Pancreas (tissue), 10 donors: ENCODE results near the gene GRK5. TPM values are rescaled to one million over a fixed set of nuclear protein-coding genes. Genes with fewer than 3 reads are reported as not detected.
A peak's percentile ranks its signal among the peaks of the same experiment; 100 is the strongest.

ENCODE experiments used
- ATAC-seq, 4 donors: fragments of 200-7000 bp; cut with Tn5 transposase; one replicate each; pipeline versions ENCODE4 v1.8.0 to v1.9.1; 2020; ENCODE audit warnings: mild to moderate bottlenecking in 4 of 4, moderate library complexity in 4 of 4
- DNase-seq, 6 donors: peaks; one replicate each; pipeline ENCODE4 v3.0.0-alpha.2; 2020
- FAIRE-seq: peaks from 2 replicates; lab custom pipeline; 2012; peaks lifted over from hg19 to GRCh38; lab: Jason Lieb, UNC
- H3K27ac ChIP-seq, 4 donors: fragments of 200-600 bp; sonication (generic); 1 replicate in 3 of 4; 2 replicates in 1 of 4; pipeline versions ENCODE4 v1.5.0 to v1.8.0; 2020
- H3K27me3 ChIP-seq, 4 donors: fragments of 200-600 bp; one replicate each; pipeline ENCODE4 v1.8.0; 2021
- H3K36me3 ChIP-seq, 3 donors: fragments of 200-600 bp; sonication (generic) in 1 of 3; one replicate each; pipeline versions ENCODE4 v1.5.0 to v1.8.0; 2020 to 2021
- H3K4me1 ChIP-seq, 3 donors: fragments of 200-600 bp; one replicate each; pipeline ENCODE4 v1.8.0; 2021
- H3K4me3 ChIP-seq, 4 donors: fragments of 200-600 bp; sonication (generic) in 2 of 4; one replicate each; pipeline versions ENCODE4 v1.5.0 to v1.8.0; 2020 to 2021
- H3K9me3 ChIP-seq, 4 donors: fragments of 200-600 bp; one replicate each; pipeline ENCODE4 v1.8.0; 2021
- WGBS, 2 donors: extraction: QIAGEN DNeasy Blood & Tissue Kit; methylation state at CpG; one replicate each; pipeline ENCODE4 v1.1.7; 2013; 5-methylcytosine and 5-hydroxymethylcytosine counted together
- intact Hi-C, 3 donors: fragments of 100-400 bp; cut with DNase I; formaldehyde crosslinking; loops; one replicate each; pipeline versions ENCODE4 v1.11.1 to v1.14.2; 2022
- polyA plus RNA-seq, 2 donors: library from polyadenylated mRNA; stranded (reverse); fragments of 200-250 nt; gene quantifications; one replicate each; pipeline ENCODE4 v1.2.3, GENCODE V29; 2013
- total RNA-seq, 6 donors: library from RNA; stranded (reverse); fragmentation: NEBNext Ultra II Directional in 4 of 6; extraction: Animal tissue kit (Norgen Biotek cat#: 25700) in 4 of 6; gene quantifications; one replicate each; pipeline versions ENCODE4 v1.2.1 to v1.2.4, GENCODE V29; 2021 to 2023
- TF ChIP-seq, protein P1 (sequence below), 4 donors: fragments of 200-600 bp; sonication (generic) in 3 of 4; IDR thresholded peaks; one replicate each; pipeline versions ENCODE4 v1.5.0 to v1.8.0; 2021; ENCODE audit warnings: antibody characterized with exemption in 4 of 4
- donor health status: healthy with polysubstance abuse.
- donor health status: DM: no; HTN: no; CAD: no; lungs with moderate emphysema.
- donor health status: DM: no; HTN: no; CAD: no.
- donor health status: control.
- donor health status: control.
- donor health status: Bipolar disorder and iron deficiency.
- donor health status: DM: yes; HTN: yes; CAD: no.
- donor health status: DM: no; HTN: no; CAD: no.
- donor health status: DM: no; HTN: no; CAD: no.
- donor health status: DM: yes; HTN: yes; CAD: no.

GRK5 gene
- total and polyA plus RNA-seq, 8 donors, result 1.4 to 6.0 (median 2.5) TPM

DNA sequence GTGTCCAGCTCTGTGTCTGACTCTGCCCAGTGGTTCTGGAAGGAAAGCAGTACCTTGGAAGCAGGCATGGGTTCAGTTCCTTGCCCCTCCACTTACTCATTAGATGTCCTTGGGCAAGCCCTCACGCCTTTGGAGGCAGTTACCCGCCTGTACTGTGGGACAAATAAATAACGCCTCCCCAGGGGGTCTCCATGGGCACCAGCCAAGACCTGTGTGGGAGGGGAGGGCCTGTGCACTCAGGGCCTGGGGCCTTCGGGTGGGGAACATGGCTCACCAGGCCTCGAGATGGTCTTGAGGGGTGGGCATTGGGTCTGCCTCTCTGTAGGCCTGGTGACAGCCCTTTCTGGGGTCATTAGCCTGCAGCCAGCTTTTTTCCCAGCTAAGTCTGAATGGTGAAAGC, 142.0 kb downstream of the GRK5 start:
- 87 to 91% methylated on average over 5 of the region's 5 CpGs for WGBS, 2 donors
- TF ChIP-seq, protein P1, sequence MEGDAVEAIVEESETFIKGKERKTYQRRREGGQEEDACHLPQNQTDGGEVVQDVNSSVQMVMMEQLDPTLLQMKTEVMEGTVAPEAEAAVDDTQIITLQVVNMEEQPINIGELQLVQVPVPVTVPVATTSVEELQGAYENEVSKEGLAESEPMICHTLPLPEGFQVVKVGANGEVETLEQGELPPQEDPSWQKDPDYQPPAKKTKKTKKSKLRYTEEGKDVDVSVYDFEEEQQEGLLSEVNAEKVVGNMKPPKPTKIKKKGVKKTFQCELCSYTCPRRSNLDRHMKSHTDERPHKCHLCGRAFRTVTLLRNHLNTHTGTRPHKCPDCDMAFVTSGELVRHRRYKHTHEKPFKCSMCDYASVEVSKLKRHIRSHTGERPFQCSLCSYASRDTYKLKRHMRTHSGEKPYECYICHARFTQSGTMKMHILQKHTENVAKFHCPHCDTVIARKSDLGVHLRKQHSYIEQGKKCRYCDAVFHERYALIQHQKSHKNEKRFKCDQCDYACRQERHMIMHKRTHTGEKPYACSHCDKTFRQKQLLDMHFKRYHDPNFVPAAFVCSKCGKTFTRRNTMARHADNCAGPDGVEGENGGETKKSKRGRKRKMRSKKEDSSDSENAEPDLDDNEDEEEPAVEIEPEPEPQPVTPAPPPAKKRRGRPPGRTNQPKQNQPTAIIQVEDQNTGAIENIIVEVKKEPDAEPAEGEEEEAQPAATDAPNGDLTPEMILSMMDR (IDR thresholded peaks at IDR 0.05), result no peak
- FAIRE-seq (no peak), ATAC-seq (no peak), DNase-seq (no peak)
- intact Hi-C loops, result no loop called here
- Histone ChIP-seq H3K4me1 (peaks cover 0 to 4% (median 0%) of the 10 kb centered on the region in 3 donors), H3K27ac (no peak overlapping the region), H3K36me3 (no peaks in the 10 kb centered on the region), H3K27me3 (no peaks in the 10 kb centered on the region), H3K4me3 (no peak overlapping the region), H3K9me3 (no peaks in the 10 kb centered on the region)

DNA sequence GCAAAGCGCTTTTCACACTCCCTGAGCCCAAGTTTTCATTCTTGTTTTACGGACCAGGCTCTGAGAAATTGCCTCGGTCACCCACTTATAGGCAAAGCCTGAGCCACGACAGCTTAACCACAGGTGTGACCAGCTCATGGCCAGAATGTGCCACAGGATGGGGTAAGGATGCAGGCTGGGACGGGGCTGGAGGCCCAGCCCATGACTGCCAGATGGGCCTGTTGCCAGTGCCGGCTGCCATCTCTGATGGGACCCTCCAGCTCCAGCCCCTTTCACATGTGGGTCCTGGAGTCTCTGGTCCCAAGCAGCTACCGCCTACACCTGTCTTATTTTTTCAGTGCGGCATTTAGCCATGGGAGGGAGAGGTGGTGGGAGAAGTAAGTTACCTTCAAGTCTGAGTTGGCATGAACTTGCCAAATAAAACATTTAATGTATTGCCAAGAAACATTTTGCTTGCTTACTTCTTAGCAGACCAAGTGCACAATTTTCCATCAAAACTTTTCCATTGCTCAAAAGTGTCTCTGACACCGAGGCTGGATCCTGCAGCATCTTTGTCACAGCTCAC, 142.6 kb downstream of the GRK5 start:
- Histone ChIP-seq H3K4me1 (peaks cover 0 to 4% (median 0%) of the 10 kb centered on the region in 3 donors), H3K27me3 (no peaks in the 10 kb centered on the region), H3K9me3 (no peaks in the 10 kb centered on the region), H3K27ac (no peak overlapping the region), H3K4me3 (no peak overlapping the region), H3K36me3 (no peaks in the 10 kb centered on the region)
- TF ChIP-seq, protein P1 (IDR thresholded peaks at IDR 0.05), result no peak
- FAIRE-seq, result no peak
- WGBS, 2 donors, result 57% methylated on average over 9 of the region's 9 CpGs
- no peak for DNase-seq
- intact Hi-C loops, result no loop called here
- ATAC-seq, result peak; percentile 32 to 57 (median 52)

DNA sequence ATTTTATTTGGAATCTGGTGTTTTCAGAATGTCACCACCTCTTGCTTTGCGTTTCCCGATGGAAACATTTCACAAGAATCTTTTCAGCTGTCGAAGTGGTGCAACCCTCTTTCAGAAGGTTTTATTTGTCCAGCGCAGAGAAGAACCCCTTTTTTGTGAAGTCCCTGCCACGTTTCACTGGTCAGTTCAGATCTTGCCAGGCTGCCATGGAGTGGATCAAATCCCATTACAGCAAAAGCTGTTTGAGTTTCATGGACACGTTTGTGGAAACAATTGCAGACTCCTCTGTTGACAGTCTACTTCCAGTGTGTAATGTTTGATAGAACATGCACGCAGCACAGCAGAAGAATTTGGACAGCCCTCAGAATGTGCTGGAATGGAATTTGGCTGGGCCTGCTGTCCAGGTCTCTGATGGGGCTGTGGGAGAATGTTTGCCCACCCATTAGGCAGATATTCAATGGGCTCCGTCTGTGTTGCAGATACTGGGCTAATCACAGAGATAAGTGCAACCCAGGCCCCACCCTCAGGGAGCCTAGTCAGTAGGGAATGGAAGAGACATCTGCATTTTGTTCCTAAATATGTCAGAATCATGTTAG, 143.2 kb downstream of the GRK5 start:
- Histone ChIP-seq H3K27me3 (no peaks in the 10 kb centered on the region), H3K27ac (no peak overlapping the region), H3K36me3 (no peaks in the 10 kb centered on the region), H3K4me3 (no peak overlapping the region), H3K9me3 (no peaks in the 10 kb centered on the region), H3K4me1 (peaks cover 0 to 4% (median 0%) of the 10 kb centered on the region in 3 donors)
- FAIRE-seq (no peak), DNase-seq (no peak), ATAC-seq (peak; percentile 53 to 76 (median 62))
- TF ChIP-seq, protein P1 (IDR thresholded peaks at IDR 0.05), result no peak
- intact Hi-C loops, result no loop called here
- 28 to 33% methylated on average over 8 of the region's 8 CpGs for whole genome bisulfite sequencing, 2 donors

DNA sequence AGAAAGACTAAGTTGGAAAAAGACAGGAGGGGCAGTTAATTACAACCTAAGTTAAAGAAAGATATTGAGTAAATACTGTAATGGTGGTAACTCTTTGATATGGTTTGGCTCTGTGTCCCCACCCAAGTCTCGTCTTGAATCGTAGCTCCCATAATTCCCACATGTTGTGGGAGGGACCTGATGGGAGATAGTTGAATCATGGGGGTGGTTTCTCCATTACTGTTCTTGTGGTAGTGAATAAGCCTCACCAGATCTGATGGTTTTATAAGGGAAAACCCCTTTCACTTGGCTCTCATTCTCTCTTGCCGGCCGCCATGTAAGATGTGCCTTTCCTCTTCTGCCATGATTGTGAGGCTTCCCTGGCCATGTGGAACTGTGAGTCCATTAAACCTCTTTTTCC, 143.8 kb downstream of the GRK5 start:
- no peak for FAIRE-seq
- TF ChIP-seq, protein P1 (IDR thresholded peaks at IDR 0.05), result no peak

DNA sequence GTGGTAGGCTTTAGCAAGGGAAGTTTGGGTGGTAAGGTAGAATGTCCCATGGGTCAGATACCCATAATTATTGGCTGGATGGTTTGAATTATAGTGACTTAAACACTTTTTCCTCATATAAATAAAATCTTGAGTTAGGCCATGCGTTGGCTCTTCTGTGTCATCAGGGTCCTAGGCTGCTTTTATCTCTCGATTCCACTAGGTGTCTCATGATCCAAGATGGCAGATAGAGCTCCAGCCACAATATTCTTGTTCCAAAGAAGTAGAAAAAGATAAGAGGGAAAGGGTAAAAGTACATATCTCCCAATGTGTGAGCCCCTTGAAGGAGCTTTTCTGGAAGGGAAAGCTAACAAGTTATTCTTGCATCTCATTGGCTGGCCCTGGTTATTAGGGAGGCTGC, 144.7 kb downstream of the GRK5 start:
- intact Hi-C loops, result no loop called here
- FAIRE-seq, result no peak
- Histone ChIP-seq H3K4me3 (no peak overlapping the region), H3K9me3 (no peaks in the 10 kb centered on the region), H3K36me3 (no peaks in the 10 kb centered on the region), H3K4me1 (peaks cover 0 to 4% (median 0%) of the 10 kb centered on the region in 3 donors), H3K27ac (no peak overlapping the region), H3K27me3 (no peaks in the 10 kb centered on the region)
- TF ChIP-seq, protein P1 (IDR thresholded peaks at IDR 0.05), result no peak
- WGBS, 2 donors, result 93 to 98% methylated on average over 2 of the region's 2 CpGs
- no peak for DNase-seq
- no peak for ATAC-seq

More for the DNA sequence above, 143.8 kb downstream of the GRK5 start:
- no peak for ATAC-seq
- Histone ChIP-seq H3K9me3 (no peaks in the 10 kb centered on the region), H3K27ac (no peak overlapping the region), H3K4me1 (peaks cover 0 to 4% (median 0%) of the 10 kb centered on the region in 3 donors), H3K4me3 (no peak overlapping the region), H3K36me3 (no peaks in the 10 kb centered on the region), H3K27me3 (no peaks in the 10 kb centered on the region)
- no peak for DNase-seq
- intact Hi-C loops, result no loop called here
- WGBS, 2 donors, result 93 to 97% methylated on average over 4 of the region's 4 CpGs
